Placental epithelial cell (primary cell): ENCODE data around the gene SLC51A. TPM values are rescaled to one million over a fixed set of nuclear protein-coding genes. Genes with fewer than 3 reads are reported as not detected.

ENCODE experiments used
- small RNA-seq: library from RNA; depleted of rRNA; stranded (forward); fragments of <200 nt; gene quantifications from one replicate; pipeline ENCODE3, GENCODE V24; 2012
- total RNA-seq: library from RNA; depleted of rRNA; stranded (reverse); fragments of >200 nt; gene quantifications from 2 replicates; pipeline ENCODE4 v1.2.3, GENCODE V29; 2012

The SLC51A gene
- total RNA-seq, result not detected in 2 replicates

GRCh38 chr3:196216089-196216564 is at the start of gene SLC51A:
Gene SLC51A (plus strand): TSS chr3:196216534. CDS start chr3:196216713, 179 bp downstream.

GRCh38 chr3:196210673-196211556 is 5.4 kb upstream of the SLC51A start, which contains the start of gene ZDHHC19:
Gene ZDHHC19 (minus strand): TSS chr3:196211400. CDS start chr3:196211315, 85 bp downstream.

Small RNAs within 50 kb of the gene (small RNA-seq; reads per million reads assigned to genes)
- gene RF00019, result not detected

Other genes with a start within 250 kb of the SLC51A start
- 36.5 and 43.7 TPM in 2 replicates for gene TFRC, start 134.4 kb upstream of the SLC51A start, total RNA-seq
- not detected in 2 replicates for gene ZDHHC19, start 5.1 kb upstream of the SLC51A start, total RNA-seq
- 76.2 and 117 TPM in 2 replicates for gene PCYT1A, start 71.2 kb downstream of the SLC51A start, total RNA-seq
- 13.9 and 15.3 TPM in 2 replicates for gene DYNLT2B, start 101.7 kb downstream of the SLC51A start, total RNA-seq
- 0.11 TPM in 1 of 2 replicates, not detected in the other for gene TM4SF19, start 121.9 kb downstream of the SLC51A start, total RNA-seq
- gene UBXN7, start 215.9 kb downstream of the SLC51A start, total RNA-seq, result 19.5 and 23.9 TPM in 2 replicates